HepG2 (cell line): Measurements from ENCODE around the gene FAM43A. TPM values are rescaled to one million over a fixed set of nuclear protein-coding genes. Genes with fewer than 3 reads are reported as not detected.

ENCODE experiments used
- ATAC-seq: fragments of 200-7000 bp; cut with Tn5 transposase; 3 replicates; pipeline ENCODE4 v1.9.1; 2020; ENCODE audit warnings: mild to moderate bottlenecking, moderate library complexity
- BruUV-seq: library from RNA; stranded (reverse); fragments of 400-500 nt; replicated peaks from 2 replicates; lab custom pipeline; 2021; lab: Mats Ljungman, UMichigan
- CTCF ChIA-PET: fragments of 300-600 bp; formaldehyde crosslinking; extraction: SDS; loops from one replicate; lab custom pipeline; 2021; ENCODE audit warnings: low total read pairs, inconsistent platforms, low intra/inter-chr PET ratio; lab: Yijun Ruan, JAX
- POLR2A ChIA-PET: fragments of 350-600 bp; sonication (Branson Sonifier 250); formaldehyde crosslinking; loops from one replicate; lab custom pipeline; 2020; ENCODE audit warnings: antibody characterized with exemption, inconsistent platforms; lab: Yijun Ruan, JAX
- DNase-seq: peaks from one replicate; pipeline ENCODE4 v3.0.0-alpha.2; 2015; ENCODE audit warnings: low spot score
- FAIRE-seq: peaks from 3 replicates; lab custom pipeline; 2011; peaks lifted over from hg19 to GRCh38; lab: Jason Lieb, UNC
- H2AFZ ChIP-seq: one replicate; pipeline ENCODE4 v1.6.1; 2011; ENCODE audit warnings: low read length, inconsistent platforms
- H3K27ac ChIP-seq: fragments of 300-600 bp; 3 replicates; pipeline ENCODE4 v1.8.0; 2011; ENCODE audit warnings: mixed run types, mild to moderate bottlenecking, mixed read lengths, low read length, inconsistent platforms; ENCODE audit not compliant: insufficient read depth; ENCODE audit errors: extremely low read length
- H3K27me3 ChIP-seq, 2 experiments: fragments of 200-600 bp in 1 of 2; 2 replicates in 1 of 2; 3 replicates in 1 of 2; pipeline versions ENCODE4 v1.6.0 to v1.8.0; 2011; ENCODE audit warnings: low read length in 2 of 2, mild to moderate bottlenecking in 2 of 2, moderate library complexity in 2 of 2, inconsistent platforms in 1 of 2; ENCODE audit not compliant: insufficient read depth in 2 of 2, control insufficient read depth in 1 of 2
- H3K36me3 ChIP-seq, 2 experiments: fragments of 200-600 bp in 1 of 2; replicated peaks in 1 of 2; 2 replicates in 1 of 2; 3 replicates in 1 of 2; pipeline versions ENCODE4 v1.5.1 to v1.8.0; 2011; ENCODE audit warnings: low read length in 2 of 2, inconsistent platforms in 1 of 2; ENCODE audit not compliant: insufficient read depth in 2 of 2, control insufficient read depth in 1 of 2
- H3K4me1 ChIP-seq: 2 replicates; pipeline ENCODE4 v1.5.1; 2012; ENCODE audit warnings: low read length, inconsistent platforms; ENCODE audit not compliant: insufficient read depth
- H3K4me2 ChIP-seq: 2 replicates; pipeline ENCODE4 v1.6.0; 2011; ENCODE audit warnings: low read depth, low read length, inconsistent platforms
- H3K4me3 ChIP-seq, 3 experiments: fragments of 200-600 bp in 1 of 3; sonication (generic), shearing (Covaris generic) in 1 of 3; replicated peaks in 1 of 3; 2 replicates each; pipeline ENCODE4 v1.5.1; 2011 to 2016; ENCODE audit warnings: low read length in 3 of 3, inconsistent platforms in 2 of 3, low read depth in 2 of 3, mild to moderate bottlenecking in 2 of 3, control low read depth in 1 of 3, mixed read lengths in 1 of 3; ENCODE audit not compliant: insufficient read depth in 1 of 3
- H3K79me2 ChIP-seq: one replicate; pipeline ENCODE4 v1.6.1; 2011; ENCODE audit warnings: low read length, inconsistent platforms; ENCODE audit not compliant: insufficient read depth
- H3K9ac ChIP-seq: 2 replicates; pipeline ENCODE4 v1.6.0; 2011; ENCODE audit warnings: mild to moderate bottlenecking, low read depth, low read length, inconsistent platforms; ENCODE audit not compliant: insufficient read depth
- H3K9me3 ChIP-seq: 2 replicates; pipeline ENCODE4 v1.5.1; 2012; ENCODE audit warnings: mild to moderate bottlenecking, low read length
- H4K20me1 ChIP-seq: 2 replicates; pipeline ENCODE4 v1.6.0; 2011; ENCODE audit warnings: inconsistent platforms, mild to moderate bottlenecking, low read length, moderate library complexity; ENCODE audit not compliant: insufficient read depth
- HNRNPH1 ChIP-seq: fragments of 200-400 bp; formaldehyde crosslinking; optimal IDR thresholded peaks from 2 replicates; pipeline ENCODE3; 2017; ENCODE audit warnings: mild to moderate bottlenecking, low read depth, low read length
- NFYC ChIP-seq: IDR thresholded peaks from 2 replicates; pipeline ENCODE4 v1.6.1; 2016; ENCODE audit warnings: missing genetic modification reagents, missing compliant biosample characterization
- NR0B2 ChIP-seq: sonication (generic); formaldehyde crosslinking; IDR thresholded peaks from 2 replicates; pipeline ENCODE4 v1.4.0; 2020; ENCODE audit warnings: mild to moderate bottlenecking, missing genetic modification reagents
- RFX1 ChIP-seq: fragments of 450-650 bp; IDR thresholded peaks from 2 replicates; pipeline ENCODE4 v1.6.1; 2017
- ZNF264 ChIP-seq: sonication (generic); formaldehyde crosslinking; IDR thresholded peaks from 2 replicates; pipeline ENCODE4 v1.4.0; 2020; ENCODE audit warnings: missing genetic modification reagents
- ZNF44 ChIP-seq: sonication (generic); formaldehyde crosslinking; IDR thresholded peaks from 2 replicates; pipeline ENCODE4 v1.5.1; 2020; ENCODE audit warnings: mild to moderate bottlenecking, missing genetic modification reagents
- ZNF7 ChIP-seq: IDR thresholded peaks from 2 replicates; pipeline ENCODE4 v1.6.1; 2016; ENCODE audit warnings: missing biosample characterization, missing genetic modification reagents
- WGBS: methylation state at CpG from one replicate; pipeline ENCODE4 v1.1.6; 2017; ENCODE audit warnings: low lambda C conversion rate; 5-methylcytosine and 5-hydroxymethylcytosine counted together
- in situ Hi-C: cut with HindIII; loops from 2 replicates; pipeline ENCODE4 v1.10.0; 2017; ENCODE audit warnings: low pct_unique_long_range_greater_than_20kb; ENCODE audit not compliant: extremely low pct_ligation_motif_present
- intact Hi-C: fragments of 100-400 bp; cut with micrococcal nuclease; formaldehyde crosslinking; loops from one replicate; pipeline ENCODE4 v1.10.0; 2022; ENCODE audit not compliant: unreplicated experiment
- polyA plus RNA-seq, 8 experiments: library from polyadenylated mRNA; depleted of rRNA in 3 of 8; stranded (reverse) in 7 of 8; unstranded in 1 of 8; fragments of >200 nt; fragmentation: Illumina TruSeq in 4 of 8; extraction: Trizol in 4 of 8; gene quantifications; 2 replicates each; pipeline versions ENCODE4 v1.2.1 to v1.2.3, GENCODE V29; 2011 to 2016; ENCODE audit warnings: low read depth in 4 of 8, missing spikeins in 1 of 8, mixed read lengths in 1 of 8; ENCODE audit not compliant: insufficient read depth in 1 of 8
- total RNA-seq, 5 experiments: library from RNA; depleted of rRNA; stranded (reverse); fragments of >200 nt; fragmentation: Illumina TruSeq; extraction: Trizol; gene quantifications; 2 replicates each; pipeline ENCODE4 v1.2.3, GENCODE V29; 2016; ENCODE audit warnings: low read depth in 1 of 5
- TF ChIP-seq, protein P1 (sequence below): sonication (generic); formaldehyde crosslinking; IDR thresholded peaks from 2 replicates; pipeline ENCODE4 v1.8.0; 2022; ENCODE audit warnings: low read depth, missing genetic modification reagents

FAM43A gene
- total and polyA plus RNA-seq, 2 of the 13 experiments (the other 11 are each of a cell fraction or from before 2014, with no cell fraction given), result 0.91 to 1.8 TPM

- no peak overlapping the region for H3K4me2 ChIP-seq
- no peak for ATAC-seq
- intact Hi-C loops, result no loop called here
- no peaks in the 10 kb centered on the region for H3K9me3 ChIP-seq
- in situ Hi-C loops, result no loop called here
- no peaks in the 10 kb centered on the region for H3K79me2 ChIP-seq
- no peak for DNase-seq
- POLR2A ChIA-PET, result no interaction called here
- no TSS peak for BruUV-seq
- no peaks in the 10 kb centered on the region for H4K20me1 ChIP-seq
- H2AFZ ChIP-seq, result no peak overlapping the region
- H3K27ac ChIP-seq, result no peak overlapping the region
- CTCF ChIA-PET, result no interaction called here
- peaks cover 5 to 24% of the 10 kb centered on the region in 2 experiments for H3K27me3 ChIP-seq
- FAIRE-seq, result no peak
- no peaks in the 10 kb centered on the region for H3K36me3 ChIP-seq
- WGBS, result 43% methylated on average over 5 of the region's 6 CpGs
- TF ChIP-seq, protein P1, sequence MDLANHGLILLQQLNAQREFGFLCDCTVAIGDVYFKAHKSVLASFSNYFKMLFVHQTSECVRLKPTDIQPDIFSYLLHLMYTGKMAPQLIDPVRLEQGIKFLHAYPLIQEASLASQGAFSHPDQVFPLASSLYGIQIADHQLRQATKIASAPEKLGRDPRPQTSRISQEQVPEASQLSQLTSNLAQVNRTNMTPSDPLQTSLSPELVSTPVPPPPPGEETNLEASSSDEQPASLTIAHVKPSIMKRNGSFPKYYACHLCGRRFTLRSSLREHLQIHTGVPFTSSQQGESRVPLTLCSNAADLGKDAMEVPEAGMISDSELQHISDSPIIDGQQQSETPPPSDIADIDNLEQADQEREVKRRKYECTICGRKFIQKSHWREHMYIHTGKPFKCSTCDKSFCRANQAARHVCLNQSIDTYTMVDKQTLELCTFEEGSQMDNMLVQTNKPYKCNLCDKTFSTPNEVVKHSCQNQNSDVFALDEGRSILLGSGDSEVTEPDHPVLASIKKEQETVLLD, result no peak
- TF ChIP-seq ZNF7 (CRISPR knock-in tag), result no peak
- no peak for TF ChIP-seq NFYC
- TF ChIP-seq ZNF44 (CRISPR knock-in tag), result no peak
- TF ChIP-seq NR0B2, result no peak
- no peak for TF ChIP-seq RFX1
- H3K4me1 ChIP-seq, result no peaks in the 10 kb centered on the region
- H3K9ac ChIP-seq, result no peak overlapping the region
- no peak overlapping the region for H3K4me3 ChIP-seq
Measured at GRCh38 chr3:194696702-194697101, 11.0 kb downstream of the FAM43A start.

GRCh38 chr3:194702545-194702944 is 16.9 kb downstream of the FAM43A start:
- intact Hi-C loops, result no loop called here
- H3K4me1 ChIP-seq, result peaks cover 9% of the 10 kb centered on the region; the same call in 1 of the 2 replicates
- no peaks in the 10 kb centered on the region for H3K79me2 ChIP-seq
- no peak overlapping the region for H2AFZ ChIP-seq
- ATAC-seq (no peak), FAIRE-seq (no peak), DNase-seq (no peak)
- CTCF ChIA-PET, result no interaction called here
- in situ Hi-C loops, result no loop called here
- no peaks in the 10 kb centered on the region for H3K9me3 ChIP-seq
- no peak overlapping the region for H3K9ac ChIP-seq
- no TSS peak for BruUV-seq
- TF ChIP-seq HNRNPH1 (no peak), ZNF264 (CRISPR knock-in tag) (no peak)
- H3K36me3 ChIP-seq, result no peaks in the 10 kb centered on the region
- no peak overlapping the region for H3K27ac ChIP-seq
- POLR2A ChIA-PET, result no interaction called here
- peaks cover 0 to 12% of the 10 kb centered on the region in 2 experiments; a peak in 4 of 5 replicates for H3K27me3 ChIP-seq
- no peak overlapping the region for H3K4me3 ChIP-seq
- no peak overlapping the region for H3K4me2 ChIP-seq
- WGBS, result 69% methylated on average over 9 of the region's 9 CpGs
- H4K20me1 ChIP-seq, result no peaks in the 10 kb centered on the region
